ENCODE results near the gene LRIG1.

Gene LRIG1

DNA sequence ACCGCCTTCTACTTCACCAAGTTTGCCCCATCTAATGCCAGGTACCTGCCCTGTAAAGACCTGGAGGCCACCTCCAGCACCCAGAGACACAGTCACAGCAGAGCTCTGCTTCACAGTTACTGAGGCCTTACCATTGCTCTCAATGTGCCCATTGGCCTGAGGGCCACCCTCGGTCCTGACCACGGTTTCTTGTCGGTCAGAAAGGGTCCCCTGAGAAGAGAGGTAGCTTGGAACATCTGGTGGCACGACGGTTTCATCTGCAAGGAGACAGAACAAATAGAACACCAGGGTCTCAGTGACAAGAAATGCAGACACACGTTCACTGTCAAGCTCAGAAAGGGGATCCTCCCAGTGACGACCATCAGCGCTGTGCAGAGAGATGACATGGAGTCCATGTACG, 118.7 kb downstream of the LRIG1 start:
- TF ChIP-seq SIN3A (IDR thresholded peaks at IDR 0.05; ENCODE audit: borderline replicate concordance, insufficient read depth, low read length) (no peak), FOXP2 (optimal IDR thresholded peaks at IDR 0.05; ENCODE audit: borderline replicate concordance, extremely low read depth, extremely low read length, insufficient read depth) (no peak), TAF1 (IDR thresholded peaks at IDR 0.05; ENCODE audit: borderline replicate concordance, insufficient read depth, low read length) (no peak), POLR2AphosphoS5 (IDR thresholded peaks at IDR 0.05; ENCODE audit: low read depth, low read length) (no peak)
- TF ChIP-seq, protein P1, sequence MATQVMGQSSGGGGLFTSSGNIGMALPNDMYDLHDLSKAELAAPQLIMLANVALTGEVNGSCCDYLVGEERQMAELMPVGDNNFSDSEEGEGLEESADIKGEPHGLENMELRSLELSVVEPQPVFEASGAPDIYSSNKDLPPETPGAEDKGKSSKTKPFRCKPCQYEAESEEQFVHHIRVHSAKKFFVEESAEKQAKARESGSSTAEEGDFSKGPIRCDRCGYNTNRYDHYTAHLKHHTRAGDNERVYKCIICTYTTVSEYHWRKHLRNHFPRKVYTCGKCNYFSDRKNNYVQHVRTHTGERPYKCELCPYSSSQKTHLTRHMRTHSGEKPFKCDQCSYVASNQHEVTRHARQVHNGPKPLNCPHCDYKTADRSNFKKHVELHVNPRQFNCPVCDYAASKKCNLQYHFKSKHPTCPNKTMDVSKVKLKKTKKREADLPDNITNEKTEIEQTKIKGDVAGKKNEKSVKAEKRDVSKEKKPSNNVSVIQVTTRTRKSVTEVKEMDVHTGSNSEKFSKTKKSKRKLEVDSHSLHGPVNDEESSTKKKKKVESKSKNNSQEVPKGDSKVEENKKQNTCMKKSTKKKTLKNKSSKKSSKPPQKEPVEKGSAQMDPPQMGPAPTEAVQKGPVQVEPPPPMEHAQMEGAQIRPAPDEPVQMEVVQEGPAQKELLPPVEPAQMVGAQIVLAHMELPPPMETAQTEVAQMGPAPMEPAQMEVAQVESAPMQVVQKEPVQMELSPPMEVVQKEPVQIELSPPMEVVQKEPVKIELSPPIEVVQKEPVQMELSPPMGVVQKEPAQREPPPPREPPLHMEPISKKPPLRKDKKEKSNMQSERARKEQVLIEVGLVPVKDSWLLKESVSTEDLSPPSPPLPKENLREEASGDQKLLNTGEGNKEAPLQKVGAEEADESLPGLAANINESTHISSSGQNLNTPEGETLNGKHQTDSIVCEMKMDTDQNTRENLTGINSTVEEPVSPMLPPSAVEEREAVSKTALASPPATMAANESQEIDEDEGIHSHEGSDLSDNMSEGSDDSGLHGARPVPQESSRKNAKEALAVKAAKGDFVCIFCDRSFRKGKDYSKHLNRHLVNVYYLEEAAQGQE (IDR thresholded peaks at IDR 0.05; ENCODE audit: insufficient read depth in 1 of 2, low read depth in 2 of 2, low read length in 2 of 2) = no peak

DNA sequence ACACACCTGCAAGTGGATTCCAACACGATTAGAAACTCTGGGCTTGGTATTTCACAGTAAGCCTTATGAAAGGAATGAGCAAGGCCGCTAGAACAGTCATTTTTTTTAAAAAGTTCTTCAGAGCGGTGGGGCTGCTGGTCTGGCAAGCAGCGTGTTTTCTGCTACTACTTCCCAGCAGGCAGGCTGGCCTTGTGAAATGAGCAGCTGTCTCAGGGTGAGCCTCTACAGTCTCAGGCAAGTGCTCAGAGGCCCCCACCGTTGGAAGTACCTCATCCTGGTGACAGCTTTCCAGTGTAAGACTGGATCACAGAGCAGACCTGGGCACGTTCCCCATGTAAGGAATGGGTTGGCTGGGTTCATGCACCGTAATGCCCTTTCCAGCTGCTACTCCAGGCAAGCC, 119.2 kb downstream of the LRIG1 start:
- TF ChIP-seq TAF1 (IDR thresholded peaks at IDR 0.05; ENCODE audit: borderline replicate concordance, insufficient read depth, low read length) = no peak
- TF ChIP-seq FOXP2 (optimal IDR thresholded peaks at IDR 0.05; ENCODE audit: borderline replicate concordance, extremely low read depth, extremely low read length, insufficient read depth) = no peak
- no peak for TF ChIP-seq POLR2AphosphoS5 (IDR thresholded peaks at IDR 0.05; ENCODE audit: low read depth, low read length)
- TF ChIP-seq SIN3A (IDR thresholded peaks at IDR 0.05; ENCODE audit: borderline replicate concordance, insufficient read depth, low read length) = no peak
- TF ChIP-seq, protein P1 (IDR thresholded peaks at IDR 0.05; ENCODE audit: insufficient read depth in 1 of 2, low read depth in 2 of 2, low read length in 2 of 2) = no peak

DNA sequence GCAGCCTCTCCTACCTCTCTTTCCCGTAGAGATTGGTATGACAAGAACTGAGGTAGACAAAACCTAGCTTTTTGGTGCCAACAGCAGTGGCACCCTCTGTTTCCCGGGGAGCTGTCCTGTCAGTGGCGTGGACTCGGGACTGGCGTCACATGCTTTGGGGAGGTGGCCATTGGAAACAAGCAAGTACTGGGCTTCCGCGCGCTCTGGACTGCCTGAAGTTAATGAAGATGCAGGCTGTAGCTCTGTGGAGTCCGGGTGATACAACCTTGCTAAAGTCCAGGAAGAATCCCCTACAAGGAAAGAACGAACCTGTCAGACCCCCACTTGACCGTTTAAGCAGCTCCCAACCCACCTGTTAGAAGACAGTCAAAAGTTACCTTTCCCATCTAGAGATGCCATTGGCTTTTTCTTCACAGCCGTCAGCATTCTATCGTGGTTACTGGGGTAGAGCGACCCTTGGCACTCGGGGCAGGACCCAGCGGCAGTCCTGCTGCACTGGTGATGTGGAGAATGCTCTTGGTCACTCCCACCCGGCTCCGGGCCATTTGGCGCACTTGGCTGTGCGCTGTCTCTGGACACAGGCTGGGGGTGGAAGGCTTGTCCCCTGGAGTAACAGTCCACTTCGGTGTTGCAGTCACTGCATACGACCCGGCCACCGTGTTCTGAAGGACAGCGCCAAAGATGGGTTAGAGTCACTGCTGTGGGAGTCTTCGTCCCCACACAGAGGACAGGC, 120.5 kb downstream of the LRIG1 start:
- TF ChIP-seq, protein P1 (IDR thresholded peaks at IDR 0.05; ENCODE audit: insufficient read depth in 1 of 2, low read depth in 2 of 2, low read length in 2 of 2) = no peak

DNA sequence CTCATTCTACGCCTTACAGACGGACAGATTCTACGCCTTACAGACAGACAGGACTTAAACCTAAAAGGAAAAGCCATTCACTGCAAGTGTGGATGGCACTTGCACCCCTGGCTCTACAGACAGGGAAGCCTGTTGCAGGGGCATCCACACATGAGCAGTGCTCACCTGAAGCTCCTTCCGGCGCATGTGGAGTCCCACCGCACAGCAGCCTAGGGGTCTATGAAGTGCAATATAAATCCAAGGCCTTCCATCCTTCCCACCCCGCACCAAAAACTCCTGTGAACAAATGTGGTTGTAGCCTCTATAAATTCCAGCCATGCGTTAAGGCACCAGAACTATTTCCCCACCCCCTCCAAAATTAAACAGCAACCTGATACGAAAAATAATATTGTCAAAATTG, 121.3 kb downstream of the LRIG1 start:
- TF ChIP-seq SIN3A (IDR thresholded peaks at IDR 0.05; ENCODE audit: borderline replicate concordance, insufficient read depth, low read length) (no peak), FOXP2 (optimal IDR thresholded peaks at IDR 0.05; ENCODE audit: borderline replicate concordance, extremely low read depth, extremely low read length, insufficient read depth) (no peak), POLR2AphosphoS5 (IDR thresholded peaks at IDR 0.05; ENCODE audit: low read depth, low read length) (no peak), TAF1 (IDR thresholded peaks at IDR 0.05; ENCODE audit: borderline replicate concordance, insufficient read depth, low read length) (no peak)
- TF ChIP-seq, protein P1 (IDR thresholded peaks at IDR 0.05; ENCODE audit: insufficient read depth in 1 of 2, low read depth in 2 of 2, low read length in 2 of 2) = no peak

DNA sequence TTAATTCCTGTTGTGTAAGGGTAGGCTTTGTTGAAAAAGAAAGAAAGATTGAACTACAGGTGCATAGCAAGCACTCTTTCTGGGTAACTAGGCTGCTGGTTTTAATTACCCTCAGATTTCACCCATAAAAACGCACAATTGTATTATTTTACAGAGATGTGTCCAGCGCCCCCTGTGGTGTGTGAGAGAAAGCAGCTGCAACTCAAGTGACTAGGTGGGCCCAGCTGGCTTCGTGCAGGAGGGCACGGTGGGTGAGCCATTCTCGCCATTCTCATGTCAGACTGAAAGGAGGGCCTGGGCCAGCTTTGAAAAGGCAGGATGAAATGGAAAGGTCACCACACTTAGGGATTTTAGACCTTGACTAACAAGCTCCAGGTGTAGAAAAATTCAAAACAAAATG, 122.6 kb downstream of the LRIG1 start:
- TF ChIP-seq SIN3A (IDR thresholded peaks at IDR 0.05; ENCODE audit: borderline replicate concordance, insufficient read depth, low read length) (no peak), FOXP2 (optimal IDR thresholded peaks at IDR 0.05; ENCODE audit: borderline replicate concordance, extremely low read depth, extremely low read length, insufficient read depth) (no peak), POLR2AphosphoS5 (IDR thresholded peaks at IDR 0.05; ENCODE audit: low read depth, low read length) (no peak), TAF1 (IDR thresholded peaks at IDR 0.05; ENCODE audit: borderline replicate concordance, insufficient read depth, low read length) (no peak)
- TF ChIP-seq, protein P1 (IDR thresholded peaks at IDR 0.05; ENCODE audit: insufficient read depth in 1 of 2, low read depth in 2 of 2, low read length in 2 of 2) = no peak

Measured in PFSK-1 (cell line).